AML-193 (cell line): ENCODE measurements around the gene METTL5.
"Not testable (repeated sequence)": the region's sequence is repeated elsewhere in the genome, so short reads cannot be mapped to it uniquely, and the experiment has no call there.

ENCODE experiments used
- DNase-seq, 2 experiments: peaks; one replicate each; lab custom pipeline; 2025; lab: John Stamatoyannopoulos, UW

METTL5 gene

GRCh38 chr2:169828141-169828811, 3.6 kb upstream of the METTL5 start:
- DNase-seq: peak; percentile 45 to 52

- DNase-seq: peak; percentile 80 to 85
These were observed 2.8 kb upstream of the METTL5 start, which contains the start of gene UBR3 for GRCh38 chr2:169827272-169828140. TSS of gene UBR3 (plus strand) at chr2:169827454. CDS start at chr2:169827508, 54 bp downstream.

- DNase-seq: no peak
These were observed 721 bp downstream of the METTL5 start for GRCh38 chr2:169823996-169824372.

DNA sequence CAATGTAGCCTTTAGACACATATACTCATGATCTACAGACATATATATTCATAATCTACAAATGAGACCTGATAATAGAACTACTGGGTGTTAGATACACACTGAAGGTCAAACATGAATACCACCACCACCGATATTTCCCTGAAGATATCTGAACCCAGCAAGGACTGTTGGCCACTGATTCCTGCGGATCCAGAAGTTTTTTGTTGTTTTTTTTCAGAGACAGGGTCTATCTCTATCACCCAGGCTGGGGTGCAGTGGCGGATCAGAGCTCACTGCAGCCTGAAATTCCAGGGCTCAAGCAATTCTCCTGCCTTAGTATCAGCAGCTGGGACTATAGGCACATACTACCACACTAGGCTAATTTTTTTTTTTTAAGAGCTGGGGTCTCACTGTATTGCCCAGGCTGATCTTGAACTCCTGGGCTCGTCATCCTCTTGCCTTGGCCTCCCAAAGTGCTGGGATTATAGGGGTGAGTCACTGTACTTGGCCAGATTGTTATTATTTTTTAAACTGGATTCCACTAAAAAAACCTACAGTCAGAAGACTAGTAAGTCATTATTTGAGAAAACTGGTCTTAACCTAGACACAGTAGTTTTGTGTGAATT, 1.8 kb downstream of the METTL5 start:
- no peak for DNase-seq

- DNase-seq: no peak
These were observed 2.7 kb downstream of the METTL5 start for GRCh38 chr2:169822036-169822435.

- not testable (repeated sequence) for DNase-seq
These were observed 4.6 kb downstream of the METTL5 start for GRCh38 chr2:169820101-169820500.

DNA sequence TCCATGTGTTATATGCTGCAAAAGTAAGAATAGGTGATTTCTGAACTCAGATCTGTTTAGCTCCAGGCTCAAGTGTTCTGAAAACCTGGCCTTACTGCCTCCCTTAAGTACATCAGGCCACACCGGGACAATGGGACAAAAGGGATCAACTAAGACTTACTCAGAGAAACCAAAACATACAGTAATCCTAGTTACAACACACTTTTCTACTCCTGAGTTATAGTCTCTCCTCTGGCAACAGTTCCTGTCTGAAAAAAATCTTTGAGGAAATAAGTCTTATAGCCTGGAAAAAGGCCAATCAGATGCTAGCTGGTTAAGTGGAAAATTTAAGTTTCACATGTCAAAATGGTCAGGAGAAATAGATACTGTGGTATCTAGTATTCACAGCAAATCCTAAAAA, 5.6 kb downstream of the METTL5 start:
- DNase-seq: no peak

- no peak for DNase-seq
These were observed 6.5 kb downstream of the METTL5 start for GRCh38 chr2:169818241-169818640.

DNA sequence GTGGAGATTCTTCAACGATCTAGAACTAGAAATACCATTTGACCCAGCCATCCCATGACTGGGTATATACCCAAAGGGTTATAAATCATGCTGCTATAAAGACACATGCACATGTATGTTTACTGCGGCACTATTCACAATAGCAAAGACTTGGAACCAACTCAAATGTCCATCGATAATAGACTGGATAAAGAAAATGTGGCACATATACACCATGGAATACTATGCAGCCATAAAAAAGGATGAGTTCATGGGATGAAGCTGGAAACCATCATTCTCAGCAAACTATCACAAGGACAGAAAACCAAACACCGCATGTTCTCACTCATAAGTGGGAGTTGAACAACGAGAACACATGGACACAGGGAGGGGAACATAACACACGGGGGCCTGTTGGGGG, 7.3 kb downstream of the METTL5 start:
- DNase-seq: not testable (repeated sequence)

- DNase-seq: not testable (repeated sequence)
These were observed 7.7 kb downstream of the METTL5 start for GRCh38 chr2:169816961-169817360.

DNA sequence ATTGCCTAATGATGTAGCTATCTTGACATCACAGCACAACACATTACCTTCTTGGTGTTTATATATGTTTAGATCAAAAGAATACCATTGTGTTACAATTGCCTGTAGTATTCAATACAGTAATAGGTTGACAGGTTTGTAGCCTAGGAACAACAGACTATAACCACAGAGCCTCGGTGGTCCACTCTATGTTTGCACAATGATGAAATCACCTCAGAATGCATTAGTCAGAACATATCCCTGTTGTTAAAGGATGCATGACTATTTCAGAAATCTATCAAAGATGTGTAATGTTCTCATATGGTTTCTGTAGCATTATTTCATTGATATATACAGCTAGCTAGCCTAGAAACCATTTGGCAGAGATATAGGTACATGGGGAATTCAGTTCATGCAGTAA, 8.9 kb downstream of the METTL5 start:
- DNase-seq: no peak

DNA sequence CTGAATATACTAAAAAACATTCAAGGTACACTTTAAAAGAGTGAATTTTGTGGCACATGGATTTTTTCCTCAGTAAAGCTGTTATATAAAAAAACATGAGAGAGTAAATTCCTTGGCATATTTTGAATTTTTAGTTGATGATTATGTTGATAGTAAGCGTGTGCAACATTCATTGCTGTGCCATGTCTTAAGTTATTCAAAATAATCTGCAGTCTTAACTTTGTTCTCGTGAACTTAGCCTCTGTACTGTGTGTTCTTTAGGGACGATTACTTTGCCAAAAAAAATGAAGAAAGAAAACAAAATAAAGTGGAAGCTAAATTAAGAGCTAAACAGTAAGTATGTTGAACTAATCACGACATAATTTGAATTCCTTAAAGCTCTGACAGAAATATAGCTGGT, 16.5 kb downstream of the METTL5 start:
- DNase-seq: no peak

DNA sequence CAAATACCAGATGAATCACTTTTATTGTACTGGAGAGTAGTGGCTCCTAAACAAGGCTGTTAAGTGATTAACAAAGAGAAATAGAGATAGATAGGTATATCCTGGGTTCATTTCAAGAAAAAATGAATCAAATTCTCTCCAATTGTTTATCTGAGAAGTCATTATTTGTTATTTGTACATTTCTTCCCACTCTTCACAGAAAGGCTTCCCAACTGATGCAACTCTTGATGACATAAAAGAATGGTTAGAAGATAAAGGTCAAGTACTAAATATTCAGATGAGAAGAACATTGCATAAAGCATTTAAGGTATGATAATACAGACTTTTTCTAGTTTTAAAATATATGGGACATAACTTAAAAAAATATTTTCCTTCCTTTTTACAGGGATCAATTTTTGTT, 18.1 kb downstream of the METTL5 start:
- no peak for DNase-seq

DNA sequence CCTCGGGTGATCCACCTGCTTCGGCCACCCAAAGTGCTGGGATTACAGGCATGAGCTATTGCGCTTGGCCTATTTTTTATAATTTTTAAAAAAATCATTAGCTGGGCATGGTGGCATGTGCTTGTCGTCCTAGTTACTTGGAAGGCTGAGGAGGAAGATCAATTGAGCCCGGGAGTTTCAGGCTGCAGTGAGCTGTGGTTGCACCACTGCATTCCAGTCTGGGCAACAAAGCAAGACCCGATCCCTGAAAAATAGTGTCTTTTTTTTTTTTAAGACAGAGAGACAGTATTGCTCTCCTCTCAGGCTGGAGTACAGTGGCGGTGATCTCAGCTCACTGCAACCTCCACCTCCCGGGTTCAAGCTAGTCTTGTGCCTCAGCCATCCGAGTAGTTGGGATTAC, 21.2 kb downstream of the METTL5 start:
- no peak for DNase-seq

DNA sequence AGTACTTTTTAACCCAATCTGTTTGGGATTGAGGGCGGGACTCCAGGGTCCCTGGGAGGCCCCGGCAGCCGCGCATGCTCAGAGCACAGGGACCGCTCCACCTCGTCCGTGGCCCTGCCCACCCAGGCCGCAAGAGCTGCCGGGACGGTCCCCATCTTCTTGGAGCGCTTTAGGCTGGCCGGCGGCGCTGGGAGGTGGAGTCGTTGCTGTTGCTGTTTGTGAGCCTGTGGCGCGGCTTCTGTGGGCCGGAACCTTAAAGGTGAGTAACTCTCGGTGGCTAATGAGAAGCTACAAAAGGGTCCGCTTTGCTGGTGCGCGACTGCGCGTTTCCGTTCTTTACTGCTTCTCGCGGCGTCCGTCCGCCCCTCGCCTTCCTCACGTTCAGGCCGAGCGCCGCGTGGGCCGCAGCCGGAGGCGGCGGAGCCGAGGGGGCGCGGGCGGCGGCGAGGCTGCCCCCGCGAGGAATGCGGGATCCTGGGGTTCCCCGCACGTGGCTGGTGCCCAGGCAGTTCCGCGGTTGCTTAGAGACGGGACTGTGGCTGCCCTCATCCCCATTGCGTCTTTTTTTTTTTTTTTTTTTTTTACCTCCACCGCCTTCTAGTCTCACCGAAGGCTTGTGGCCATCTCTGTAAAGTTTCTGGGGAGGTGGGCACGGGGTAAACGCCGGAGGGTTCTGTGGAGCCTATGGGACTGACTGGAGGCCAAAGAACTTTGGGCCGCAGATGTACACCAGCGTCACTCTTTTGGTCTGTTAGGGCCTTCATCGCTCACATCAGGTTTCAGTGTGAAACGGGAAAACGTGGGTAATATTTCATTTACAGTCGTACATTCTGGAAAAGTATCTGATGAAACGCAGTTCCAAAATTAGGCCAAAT, 25.8 kb downstream of the METTL5 start, which contains the start of gene SSB:
TSS of gene SSB (plus strand) at position 154 of the 875 bp plus-strand sequence. CDS start 2,090 bp downstream, outside the sequence.
- DNase-seq: peak; percentile 81 to 83

DNA sequence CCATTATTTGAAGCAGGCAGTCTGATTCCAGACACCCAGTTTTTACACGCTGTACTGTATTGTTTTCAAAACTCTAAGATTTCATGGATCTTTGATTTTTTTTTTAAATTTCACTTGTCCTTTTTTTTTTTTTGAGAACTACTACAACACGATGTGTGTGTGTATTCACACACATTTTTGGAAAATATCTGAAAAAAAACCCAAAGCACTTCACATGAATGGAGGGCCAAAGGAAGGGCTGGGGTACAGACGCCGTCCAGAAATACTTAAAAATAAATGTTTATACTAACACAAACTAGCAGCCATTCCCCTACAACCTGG, 26.3 kb downstream of the METTL5 start:
- peak in 1 of 2 experiments; percentile 40 for DNase-seq

GRCh38 chr2:169797601-169798000, 27.1 kb downstream of the METTL5 start:
- DNase-seq: no peak

DNA sequence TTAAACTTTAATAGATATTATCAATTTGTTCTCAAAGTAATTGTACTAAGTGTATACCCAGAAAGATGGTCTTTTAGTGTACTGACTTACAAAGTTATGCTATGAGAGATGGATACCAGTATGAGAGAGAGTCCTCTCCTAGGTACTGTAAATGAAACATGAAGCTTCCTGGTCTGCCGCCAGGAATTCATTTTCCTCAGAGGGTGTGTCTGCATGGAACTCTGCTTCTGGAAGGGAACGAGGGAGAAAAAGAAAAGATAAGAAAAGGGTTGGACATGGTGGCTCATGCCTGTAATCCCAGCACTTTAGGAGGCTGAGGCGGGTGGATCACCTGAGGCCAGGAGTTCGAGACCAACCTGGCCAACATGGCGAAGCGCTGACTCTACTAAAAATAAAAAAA, 28.3 kb downstream of the METTL5 start:
- no peak for DNase-seq

- DNase-seq: no peak
These were observed 29.5 kb downstream of the METTL5 start for GRCh38 chr2:169795181-169795580.

DNA sequence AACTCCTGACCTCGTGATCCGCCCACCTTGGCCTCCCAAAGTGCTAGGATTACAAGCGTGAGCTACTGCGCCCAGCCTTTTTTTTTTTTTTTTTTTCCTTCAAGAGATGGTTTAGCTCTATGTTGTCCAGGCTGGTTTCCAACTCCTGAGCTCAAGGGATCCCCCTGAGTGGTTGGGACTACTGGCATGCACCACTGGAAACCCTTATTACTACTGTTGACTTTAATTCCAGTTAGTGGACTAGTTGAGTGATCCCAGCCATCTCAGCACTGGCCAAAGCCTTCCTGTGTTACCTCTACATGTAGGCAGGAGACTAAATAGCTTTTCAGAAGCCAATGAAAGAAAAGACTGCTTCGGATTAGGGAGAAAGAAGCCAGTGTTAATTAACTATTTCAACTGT, 34.1 kb downstream of the METTL5 start:
- DNase-seq: no peak

DNA sequence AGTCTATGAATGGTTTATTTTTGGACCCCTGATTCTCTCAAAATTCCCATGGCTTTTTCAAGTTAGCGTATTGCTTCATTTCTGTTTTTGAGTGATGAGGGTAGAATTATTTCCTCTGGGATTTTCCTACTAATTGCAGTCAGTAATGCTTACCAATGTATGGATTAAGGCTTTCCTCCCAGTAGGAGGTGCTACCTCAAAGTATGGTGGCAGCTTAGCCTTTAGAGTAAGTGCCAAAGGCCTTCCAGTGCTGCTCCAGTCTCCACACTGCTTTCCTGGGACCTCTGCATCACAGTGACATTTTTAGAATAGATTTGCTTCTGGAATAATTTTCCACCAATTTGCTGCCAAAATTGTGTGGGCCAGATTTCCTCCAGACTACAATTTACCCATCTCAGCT, 42.2 kb downstream of the METTL5 start:
- DNase-seq: no peak
